IPS DF 19.7 (cell line): Measurements from ENCODE around the gene RIPOR1.
"Not testable (repeated sequence)": the region's sequence is repeated elsewhere in the genome, so short reads cannot be mapped to it uniquely, and the experiment has no call there.

ENCODE experiments used
- DNase-seq: peaks from one replicate; pipeline ENCODE4 v3.0.0-alpha.2; 2013; ENCODE audit warnings: low read depth, low spot score

RIPOR1 gene

GRCh38 chr16:67516296-67517154 is 12.1 kb upstream of the RIPOR1 start:
- no peak for DNase-seq

DNA sequence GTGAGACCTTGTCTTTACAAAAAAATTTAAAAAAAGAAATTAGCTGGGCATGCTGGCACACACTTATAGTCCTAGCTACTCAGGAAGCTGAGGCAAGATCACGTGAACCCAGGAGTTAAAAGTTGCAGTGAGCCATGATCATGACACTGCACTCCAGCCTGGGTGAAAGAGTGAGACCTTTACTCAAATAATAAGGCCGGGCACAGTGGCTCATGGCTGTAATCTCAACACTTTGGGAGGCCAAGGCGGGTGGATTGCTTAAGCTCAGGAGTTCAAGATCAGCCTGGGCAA is 11.5 kb upstream of the RIPOR1 start:
- no peak for DNase-seq

DNA sequence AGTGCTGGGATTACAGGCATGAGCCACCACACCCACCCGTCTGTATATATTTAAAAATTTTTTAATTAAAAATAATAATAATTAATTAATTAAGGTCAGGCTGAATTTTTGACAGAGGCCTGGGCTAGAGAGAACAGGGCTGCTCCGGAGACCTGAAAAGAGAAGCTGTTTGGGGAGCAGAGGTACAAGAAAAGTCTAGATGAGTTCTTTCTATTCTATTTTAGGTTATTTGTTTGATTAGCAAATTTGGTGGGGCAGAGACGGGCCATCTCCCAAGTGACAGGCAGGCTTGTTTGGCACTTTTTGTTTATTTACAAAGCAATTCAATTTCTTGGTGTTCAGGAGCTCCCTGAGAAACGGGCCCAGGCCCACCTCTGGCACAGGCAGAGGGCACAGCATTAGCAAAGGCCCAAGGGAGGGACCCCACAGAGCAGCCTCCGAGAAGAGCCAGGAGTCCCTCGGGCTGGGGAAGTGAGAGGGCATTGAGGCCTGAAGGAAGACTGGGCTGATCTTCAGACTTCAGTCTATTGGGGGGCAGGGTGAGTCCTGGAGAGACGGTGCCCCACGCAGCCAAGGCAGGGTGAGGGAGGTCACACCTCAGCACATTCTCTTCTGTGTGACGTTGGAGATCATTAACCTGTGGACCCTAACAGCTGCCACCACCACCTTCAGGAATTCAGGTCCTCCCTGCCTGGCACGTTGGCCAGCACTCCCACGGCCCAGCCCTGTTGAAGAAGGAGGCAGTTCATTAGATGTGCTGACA is 10.8 kb upstream of the RIPOR1 start:
- DNase-seq, result no peak

GRCh38 chr16:67518676-67519075 is 10.0 kb upstream of the RIPOR1 start:
- DNase-seq, result no peak

GRCh38 chr16:67519242-67519641 is 9.4 kb upstream of the RIPOR1 start:
- DNase-seq, result no peak

DNA sequence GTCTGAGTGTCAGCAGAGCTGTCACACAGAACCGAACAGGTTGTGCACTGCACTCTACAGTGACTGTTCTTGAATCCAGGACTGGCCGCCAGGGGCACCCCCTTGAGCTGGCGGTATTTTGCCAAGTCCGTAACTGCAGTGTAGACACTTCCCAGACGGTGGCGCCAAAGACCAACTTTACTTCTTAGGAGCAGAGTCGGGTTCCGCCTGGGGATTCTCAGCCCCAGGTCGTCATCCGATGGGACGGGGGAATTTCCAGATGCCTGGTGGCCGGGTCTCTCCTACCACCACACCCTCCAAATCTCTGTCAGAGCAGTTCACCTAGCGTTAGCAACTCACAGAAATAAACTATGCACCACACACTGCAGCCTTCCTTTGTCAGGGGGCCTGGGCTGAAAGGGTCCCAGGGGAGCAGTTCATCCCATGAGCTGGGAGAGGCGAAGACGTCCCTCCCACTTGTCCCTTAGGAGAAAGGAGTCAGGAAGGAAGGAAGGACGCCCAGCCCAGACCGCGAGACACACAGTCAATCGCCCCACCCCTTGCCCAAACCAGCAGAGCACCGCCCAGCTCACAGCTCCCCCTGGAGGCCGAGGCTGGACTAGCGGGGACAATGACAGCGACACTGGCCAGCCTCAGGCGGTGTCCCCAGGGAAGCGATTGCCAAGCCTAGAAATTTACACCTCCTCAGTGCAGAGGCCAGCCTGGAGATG is 7.4 kb upstream of the RIPOR1 start:
- peak; percentile 65 for DNase-seq

- no peak for DNase-seq
Observed at GRCh38 chr16:67525176-67525860, 3.3 kb upstream of the RIPOR1 start.

DNA sequence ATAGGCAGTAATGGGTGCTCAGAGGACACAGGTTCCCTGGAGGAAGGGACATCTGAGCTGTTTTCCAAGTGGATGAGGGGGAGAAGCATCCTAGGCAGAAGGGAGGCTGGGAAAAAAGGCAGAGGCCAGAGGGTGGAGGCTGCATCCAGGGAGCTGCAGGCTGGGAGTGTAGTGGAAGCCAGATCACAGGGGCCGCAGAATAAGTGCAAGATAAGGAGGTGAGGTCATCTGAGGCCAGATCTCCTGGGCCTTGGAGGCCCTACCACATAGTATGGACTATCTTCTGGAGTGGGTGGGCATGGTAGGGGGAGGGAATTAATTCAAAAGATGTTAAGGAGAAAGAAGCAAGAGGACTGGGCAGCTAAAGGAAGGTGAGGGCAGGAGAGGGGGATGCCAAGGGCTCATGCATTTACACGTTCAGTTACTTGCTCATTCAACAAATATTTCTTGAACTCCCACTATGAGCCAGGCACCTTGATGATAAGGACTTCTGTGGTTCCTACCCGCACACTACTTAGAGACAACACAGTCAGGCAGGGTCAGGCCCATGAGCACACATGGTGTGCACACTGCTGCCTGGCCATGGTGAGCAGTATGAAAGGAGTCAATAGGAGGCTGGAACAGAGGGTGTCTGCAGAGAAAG is 2.4 kb upstream of the RIPOR1 start:
- no peak for DNase-seq

GRCh38 chr16:67528870-67529581 is 397 bp downstream of the RIPOR1 start:
- DNase-seq, result no peak

GRCh38 chr16:67529582-67530012 is 968 bp downstream of the RIPOR1 start:
- DNase-seq, result no peak

DNA sequence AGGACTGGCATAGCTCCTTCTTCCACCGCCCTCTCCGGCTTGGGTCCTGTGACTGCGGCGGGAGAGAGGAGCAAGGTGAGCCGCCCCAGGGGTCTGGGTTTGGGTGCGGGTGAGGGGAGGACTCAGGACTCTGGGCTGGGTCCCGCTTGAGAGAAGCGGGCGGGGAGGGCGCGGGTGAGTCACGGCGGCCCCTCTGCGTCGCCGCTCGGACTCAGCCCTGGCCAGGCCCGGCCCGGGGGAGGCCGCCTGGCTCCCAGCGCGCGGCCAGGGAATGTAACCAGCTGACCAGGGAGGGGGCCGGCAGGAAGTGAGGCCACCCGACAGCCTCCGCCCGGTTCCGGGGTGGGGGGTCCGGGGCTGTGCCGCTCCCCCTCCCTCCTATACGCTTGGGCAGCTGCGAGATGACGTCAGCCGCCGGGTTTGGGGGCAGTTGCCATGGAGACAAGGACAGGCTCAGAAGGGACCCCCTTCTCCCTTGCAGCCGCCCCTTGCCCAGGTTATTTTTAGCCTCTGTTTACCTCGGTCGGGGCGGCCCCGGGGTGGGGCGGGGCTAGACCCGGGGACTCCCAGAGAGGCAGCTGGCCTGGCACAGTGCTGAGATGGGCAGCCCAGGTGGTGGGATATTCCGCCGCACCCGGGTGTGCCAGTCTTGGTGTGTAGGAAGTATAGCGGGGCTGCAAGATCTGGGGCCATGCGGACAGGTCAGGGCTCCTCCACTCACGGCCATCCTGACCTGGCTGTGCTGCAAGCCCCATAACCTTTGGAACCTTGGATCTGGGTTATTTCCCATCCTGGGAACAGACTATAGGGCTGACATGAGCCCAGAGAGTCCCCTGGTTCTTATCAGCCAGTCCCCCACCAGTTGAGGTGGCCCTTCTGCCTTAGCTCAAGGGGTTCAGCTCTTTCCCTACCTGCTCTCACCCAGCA is 1.6 kb downstream of the RIPOR1 start:
- DNase-seq, result no peak

- no peak for DNase-seq
Observed at GRCh38 chr16:67531247-67531646, 2.6 kb downstream of the RIPOR1 start.

DNA sequence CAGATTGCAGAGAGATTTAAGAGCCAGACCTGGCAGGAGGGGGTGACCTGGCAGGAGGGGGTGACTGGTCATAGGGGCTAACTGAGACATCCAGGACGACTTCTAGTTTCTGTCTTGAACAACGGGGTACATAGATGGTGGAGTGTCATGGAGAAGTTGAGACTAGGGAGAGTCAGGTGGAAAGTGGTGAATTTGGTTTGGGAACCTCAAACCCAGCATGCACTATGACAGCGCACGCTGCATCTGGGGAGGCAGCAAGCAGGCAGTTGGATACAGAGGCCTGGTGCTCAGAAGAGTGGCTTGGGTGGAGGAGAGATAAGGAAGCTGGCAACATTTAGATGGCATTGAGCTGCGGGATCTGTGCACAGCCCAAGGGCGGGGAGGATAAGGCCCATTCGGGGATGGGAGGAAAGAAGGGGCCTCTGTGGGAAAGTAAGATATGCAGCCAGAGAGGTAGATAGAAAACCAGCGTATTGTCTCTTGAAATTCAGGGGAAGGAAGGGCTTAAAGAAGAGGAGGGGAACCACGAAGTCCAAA is 4.5 kb downstream of the RIPOR1 start:
- DNase-seq, result no peak

DNA sequence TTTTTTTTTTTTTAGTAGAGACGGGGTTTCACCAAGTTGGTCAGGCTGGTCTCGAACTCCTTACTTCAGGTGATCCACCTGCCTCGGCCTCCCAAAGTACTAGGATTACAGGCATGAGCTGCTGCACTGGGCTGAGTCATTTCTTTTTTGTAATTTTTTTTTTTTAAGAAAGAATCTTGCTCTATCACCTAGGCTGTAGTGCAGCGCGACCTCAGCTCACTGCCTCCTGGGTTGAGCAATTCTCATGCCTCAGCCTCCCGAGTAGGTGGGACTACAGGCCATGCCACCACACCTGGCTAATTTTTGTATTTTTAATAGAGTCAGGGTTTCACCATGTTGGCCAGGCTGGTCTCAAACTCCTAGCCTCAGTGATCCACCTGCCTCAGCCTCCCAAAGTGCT is 5.4 kb downstream of the RIPOR1 start:
- not testable (repeated sequence) for DNase-seq

DNA sequence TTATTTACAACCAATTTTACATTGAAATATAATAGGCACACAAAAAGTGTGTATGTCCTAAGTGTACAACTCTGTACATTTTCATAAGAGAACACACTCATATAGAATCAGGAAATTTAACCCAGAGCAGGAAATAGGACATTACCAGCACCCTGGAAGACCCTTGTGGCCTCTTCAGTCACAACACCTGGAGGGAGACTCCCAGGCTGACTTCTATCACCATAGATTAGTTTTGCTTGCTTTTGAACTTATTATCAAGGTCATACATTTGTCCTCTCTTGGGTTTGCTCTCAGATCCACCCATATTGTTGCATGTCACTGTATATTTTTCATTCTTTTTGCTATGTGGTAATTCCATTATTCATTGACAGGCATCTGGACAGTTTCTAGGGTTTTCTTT is 5.8 kb downstream of the RIPOR1 start:
- no peak for DNase-seq

GRCh38 chr16:67535201-67535600 is 6.6 kb downstream of the RIPOR1 start:
- DNase-seq, result no peak

- DNase-seq, result no peak
Observed at GRCh38 chr16:67537270-67537635, 8.6 kb downstream of the RIPOR1 start.

- DNase-seq, result no peak
Observed at GRCh38 chr16:67537636-67538591, 9.3 kb downstream of the RIPOR1 start.
